GM20000 (cell line): Measurements from ENCODE around the gene SLC22A1.
"Not testable (repeated sequence)": the region's sequence is repeated elsewhere in the genome, so short reads cannot be mapped to it uniquely, and the experiment has no call there.

ENCODE experiments used
- DNase-seq: peaks from one replicate; pipeline ENCODE4 v3.0.0; 2012; ENCODE audit warnings: low spot score
- CTCF ChIP-seq: IDR thresholded peaks from 2 replicates; pipeline ENCODE4 v1.5.1; 2012; ENCODE audit warnings: mild to moderate bottlenecking, control low read depth; ENCODE audit errors: extremely low read depth, missing control alignments

Gene SLC22A1

GRCh38 chr6:160137130-160137988 lies 15.7 kb downstream of the SLC22A1 start:
- no peak for TF ChIP-seq CTCF
- DNase-seq, result no peak

- TF ChIP-seq CTCF, result peak; percentile 79
- DNase-seq, result peak; percentile 64
Observed at GRCh38 chr6:160137989-160138835, 16.6 kb downstream of the SLC22A1 start.

GRCh38 chr6:160138839-160139419 lies 17.3 kb downstream of the SLC22A1 start:
- no peak for TF ChIP-seq CTCF
- DNase-seq, result no peak

GRCh38 chr6:160139420-160139851 lies 17.8 kb downstream of the SLC22A1 start:
- no peak for TF ChIP-seq CTCF
- DNase-seq, result no peak

GRCh38 chr6:160140493-160140892 lies 18.9 kb downstream of the SLC22A1 start:
- not testable (repeated sequence) for DNase-seq

GRCh38 chr6:160141001-160141726 lies 19.5 kb downstream of the SLC22A1 start:
- no peak for DNase-seq
- TF ChIP-seq CTCF, result no peak

GRCh38 chr6:160142115-160142715 lies 20.6 kb downstream of the SLC22A1 start:
- DNase-seq, result no peak
- no peak for TF ChIP-seq CTCF
